IPS DF 19.7 (cell line): ENCODE results near the gene PRR23C.

ENCODE experiments used
- DNase-seq: peaks from one replicate; pipeline ENCODE4 v3.0.0-alpha.2; 2013; ENCODE audit warnings: low read depth, low spot score

PRR23C gene

GRCh38 chr3:139005356-139005993 lies 39.2 kb downstream of the PRR23C start:
- DNase-seq, result no peak

- no peak for DNase-seq
Observed at GRCh38 chr3:138995706-138996105, 49.0 kb downstream of the PRR23C start.
